ENCODE results near the gene MYL9.

DNA sequence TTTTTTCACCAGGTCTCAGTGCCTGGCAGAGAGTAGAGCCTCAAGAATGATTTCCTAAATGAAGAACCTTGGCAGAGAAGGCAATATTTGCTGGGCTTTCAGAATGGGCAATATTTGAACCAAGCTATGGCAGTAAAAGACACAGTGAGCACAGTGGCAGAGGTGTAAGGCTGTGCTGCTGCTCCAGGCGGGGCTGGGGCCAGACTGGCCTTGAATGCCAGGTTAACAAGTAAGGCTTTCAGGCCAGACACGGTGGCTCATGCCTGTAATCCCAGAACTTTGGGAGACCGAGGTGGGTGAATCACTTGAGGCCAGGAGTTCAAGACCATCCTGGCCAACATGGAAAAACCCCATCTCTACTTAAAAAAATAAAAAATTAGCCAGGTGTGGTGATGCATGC is 8.5 kb upstream of the MYL9 start:
- no peak for TF ChIP-seq POLR2A (IDR thresholded peaks at IDR 0.05)
- no peak for TF ChIP-seq CTCF (IDR thresholded peaks at IDR 0.05)
- TF ChIP-seq POLR2AphosphoS5 (IDR thresholded peaks at IDR 0.05): no peak
- no peak for TF ChIP-seq EP300 (IDR thresholded peaks at IDR 0.05)
